NCI-H524 treated with DMSO at 0.1 percent for 48 hours (cell line): ENCODE data around the gene QSOX2.

Experiments
- DNase-seq: peaks from one replicate; lab custom pipeline; 2025; lab: John Stamatoyannopoulos, UW

QSOX2 gene, protein sequence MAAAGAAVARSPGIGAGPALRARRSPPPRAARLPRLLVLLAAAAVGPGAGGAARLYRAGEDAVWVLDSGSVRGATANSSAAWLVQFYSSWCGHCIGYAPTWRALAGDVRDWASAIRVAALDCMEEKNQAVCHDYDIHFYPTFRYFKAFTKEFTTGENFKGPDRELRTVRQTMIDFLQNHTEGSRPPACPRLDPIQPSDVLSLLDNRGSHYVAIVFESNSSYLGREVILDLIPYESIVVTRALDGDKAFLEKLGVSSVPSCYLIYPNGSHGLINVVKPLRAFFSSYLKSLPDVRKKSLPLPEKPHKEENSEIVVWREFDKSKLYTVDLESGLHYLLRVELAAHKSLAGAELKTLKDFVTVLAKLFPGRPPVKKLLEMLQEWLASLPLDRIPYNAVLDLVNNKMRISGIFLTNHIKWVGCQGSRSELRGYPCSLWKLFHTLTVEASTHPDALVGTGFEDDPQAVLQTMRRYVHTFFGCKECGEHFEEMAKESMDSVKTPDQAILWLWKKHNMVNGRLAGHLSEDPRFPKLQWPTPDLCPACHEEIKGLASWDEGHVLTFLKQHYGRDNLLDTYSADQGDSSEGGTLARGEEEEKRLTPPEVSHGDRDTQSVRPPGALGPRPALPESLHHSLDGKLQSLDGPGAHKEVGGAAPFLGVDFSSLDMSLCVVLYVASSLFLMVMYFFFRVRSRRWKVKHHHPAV

DNA sequence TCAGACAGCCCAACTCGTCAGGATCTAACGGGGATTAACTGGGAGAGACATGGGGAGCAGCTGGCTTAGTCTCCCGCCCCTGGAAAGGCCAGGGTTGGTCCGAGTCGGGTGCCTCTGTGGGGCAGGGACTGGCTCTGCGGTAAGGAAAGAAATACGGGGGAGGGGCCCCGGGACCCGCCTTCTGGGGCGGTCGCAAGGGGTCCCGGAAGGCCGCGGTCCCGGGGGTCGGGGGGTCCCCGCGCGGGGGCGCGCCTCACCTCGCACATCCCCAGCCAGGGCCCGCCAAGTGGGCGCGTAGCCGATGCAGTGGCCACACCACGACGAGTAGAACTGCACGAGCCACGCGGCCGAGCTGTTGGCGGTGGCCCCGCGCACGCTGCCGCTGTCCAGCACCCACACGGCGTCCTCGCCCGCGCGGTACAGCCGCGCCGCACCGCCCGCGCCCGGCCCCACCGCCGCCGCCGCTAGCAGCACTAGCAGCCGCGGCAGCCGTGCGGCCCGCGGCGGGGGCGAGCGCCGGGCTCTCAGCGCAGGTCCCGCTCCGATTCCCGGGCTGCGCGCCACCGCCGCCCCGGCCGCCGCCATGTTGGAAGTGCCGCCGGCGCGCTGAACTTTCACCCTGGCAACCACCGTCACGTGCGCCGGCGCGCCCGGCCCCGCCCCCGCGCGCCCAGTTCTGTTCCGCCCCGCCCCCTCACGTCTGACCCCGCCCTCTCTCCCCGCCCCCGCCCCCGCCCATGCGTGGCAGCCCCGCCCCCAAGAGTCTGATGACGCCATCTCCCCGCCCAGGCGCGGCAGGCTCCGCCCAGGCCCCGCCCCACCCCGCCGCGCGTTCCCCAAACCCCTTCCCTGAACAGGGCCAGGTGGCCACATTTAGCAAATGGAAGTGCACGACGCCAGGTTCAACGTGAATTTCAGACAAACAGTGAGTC is at the start of gene QSOX2:
TSS of gene QSOX2 (minus strand) at position 594 of the 932 bp plus-strand sequence. CDS start at position 585, 9 bp downstream.
- no peak for DNase-seq

DNA sequence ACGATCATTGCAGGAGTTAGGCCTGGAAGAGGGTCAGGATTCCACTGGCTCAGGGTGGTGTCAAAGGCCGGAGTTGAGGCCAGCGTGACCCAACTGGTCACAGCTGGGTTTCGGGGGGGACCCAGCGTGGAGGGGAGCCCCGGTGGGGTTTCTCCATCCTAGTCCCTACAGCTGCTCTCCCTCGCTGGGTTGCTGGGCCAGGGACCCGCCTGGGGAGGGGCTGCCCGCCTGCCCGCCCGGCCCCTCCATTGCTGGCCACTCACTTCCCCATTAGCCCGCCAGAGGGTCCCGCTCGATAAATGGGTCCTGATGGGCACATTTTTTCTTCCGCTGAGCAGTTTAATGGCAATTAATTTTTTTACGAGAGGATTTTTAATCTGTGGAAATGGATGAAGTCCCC is 49.4 kb upstream of the QSOX2 start:
- DNase-seq, result no peak

DNA sequence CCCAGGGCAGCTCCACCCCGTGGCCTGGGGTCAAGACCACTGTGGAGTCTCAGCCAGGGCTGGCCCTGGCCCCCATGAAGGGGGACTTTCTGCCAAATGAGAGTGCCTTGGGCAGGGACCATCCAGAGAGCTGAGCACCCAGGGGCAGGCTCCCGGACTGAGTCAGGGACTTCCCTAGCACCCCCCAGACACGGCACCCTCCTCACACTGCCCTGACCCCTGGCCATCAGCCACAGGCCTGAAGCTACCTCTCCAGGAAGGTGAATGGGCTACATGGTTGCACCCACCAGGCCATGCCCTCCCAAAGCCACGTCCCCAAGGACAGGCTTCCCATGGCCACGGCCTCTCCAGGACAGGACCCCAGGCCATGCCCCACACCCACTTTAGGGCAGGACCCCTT is 48.8 kb upstream of the QSOX2 start:
- no peak for DNase-seq

DNA sequence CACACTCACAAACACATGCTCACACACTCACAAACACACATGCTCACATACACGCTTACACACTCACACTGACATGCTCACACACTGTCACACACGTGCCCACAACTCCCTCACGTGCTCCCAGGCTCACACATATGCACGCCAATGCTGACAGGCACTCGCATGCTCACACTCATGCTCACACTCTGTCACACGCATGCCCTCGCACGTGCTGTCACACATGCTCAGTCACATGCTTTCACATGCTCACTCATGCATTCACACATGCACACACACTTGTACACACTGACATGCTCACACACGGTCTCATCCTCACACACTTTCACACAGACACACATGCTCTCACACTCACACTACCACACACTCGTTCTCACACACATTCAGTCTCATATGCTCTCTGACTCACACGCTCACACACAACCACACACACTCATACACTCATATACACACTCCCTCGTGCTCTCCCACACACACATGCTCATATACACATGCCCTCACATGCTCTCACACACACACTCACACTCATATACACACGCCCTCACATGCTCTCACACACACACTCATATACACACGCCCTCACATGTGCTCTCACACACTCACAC is 48.0 kb upstream of the QSOX2 start:
- no peak for DNase-seq

DNA sequence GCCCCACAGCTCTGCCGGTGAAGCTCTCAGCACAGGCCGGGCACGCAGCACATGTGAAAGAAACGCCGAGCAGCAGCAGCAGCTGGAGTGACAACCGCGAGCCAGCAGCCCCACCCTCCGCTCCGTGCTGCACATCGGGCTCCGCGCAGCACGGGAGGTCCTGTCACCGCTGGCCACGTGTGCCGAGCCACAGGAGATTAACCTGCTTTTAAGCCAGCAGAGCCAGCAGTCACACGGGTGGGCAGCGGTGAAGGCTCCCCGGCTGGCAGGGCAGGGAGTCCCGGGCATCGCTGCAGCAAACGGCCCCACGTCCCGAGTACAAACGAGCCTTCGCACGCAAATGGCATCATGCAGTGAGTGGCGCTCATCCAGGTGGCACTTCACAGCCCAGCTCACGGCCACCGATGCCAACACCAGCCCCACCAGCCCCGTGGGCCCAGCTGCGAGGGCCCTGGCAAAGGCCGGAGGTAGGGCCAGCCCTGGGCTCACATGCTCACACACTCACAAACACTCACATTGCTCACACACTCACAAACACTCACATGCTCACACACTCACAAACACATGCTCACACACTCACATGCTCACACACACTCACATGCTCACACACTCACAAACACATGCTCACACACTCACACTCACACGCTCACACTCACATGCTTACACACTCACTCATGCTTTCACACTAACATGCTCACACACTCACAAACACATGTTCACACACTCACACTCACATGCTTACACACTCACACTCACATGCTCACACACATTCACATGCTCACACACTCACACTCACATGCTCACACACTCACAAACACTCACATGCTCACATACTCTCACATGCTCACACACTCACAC is 47.2 kb upstream of the QSOX2 start:
- no peak for DNase-seq

GRCh38 chr9:136292026-136292538 is 46.5 kb upstream of the QSOX2 start:
- no peak for DNase-seq

DNA sequence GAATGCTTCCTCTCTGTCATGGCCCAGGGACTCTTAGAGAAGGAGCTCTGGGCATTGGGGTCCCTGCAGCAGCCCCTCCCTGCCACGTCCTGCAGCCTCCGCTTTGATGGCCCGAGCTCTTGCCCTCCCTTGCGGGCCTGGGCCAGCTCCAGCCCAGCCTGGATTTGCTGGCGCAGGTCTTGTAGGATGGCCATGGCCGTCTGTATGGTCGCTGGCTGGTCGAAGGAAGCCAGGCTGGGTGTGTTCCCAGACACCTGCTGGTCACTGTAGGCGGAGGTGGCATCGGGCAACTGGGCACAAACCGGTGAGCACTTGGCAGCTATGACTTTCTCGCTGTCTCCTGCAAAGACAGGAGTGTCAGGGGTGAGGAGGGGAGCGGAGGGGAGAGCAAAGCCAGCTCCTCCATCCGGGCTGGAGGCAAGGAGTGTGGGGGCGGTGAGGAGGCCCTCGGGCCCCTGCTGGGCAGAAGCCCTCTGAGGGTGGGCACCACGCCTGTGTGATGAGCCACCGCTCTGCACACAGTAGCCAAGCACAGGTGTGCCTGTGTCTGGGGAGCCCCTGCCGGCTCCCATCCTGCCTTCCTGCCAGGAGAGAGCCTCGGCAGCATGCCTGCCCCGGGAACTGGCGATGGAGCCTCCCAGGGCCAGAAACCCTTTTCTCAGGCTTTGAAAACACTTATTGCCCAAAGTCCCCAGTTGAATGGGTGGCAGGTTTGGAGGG is 45.9 kb upstream of the QSOX2 start:
- no peak for DNase-seq

DNA sequence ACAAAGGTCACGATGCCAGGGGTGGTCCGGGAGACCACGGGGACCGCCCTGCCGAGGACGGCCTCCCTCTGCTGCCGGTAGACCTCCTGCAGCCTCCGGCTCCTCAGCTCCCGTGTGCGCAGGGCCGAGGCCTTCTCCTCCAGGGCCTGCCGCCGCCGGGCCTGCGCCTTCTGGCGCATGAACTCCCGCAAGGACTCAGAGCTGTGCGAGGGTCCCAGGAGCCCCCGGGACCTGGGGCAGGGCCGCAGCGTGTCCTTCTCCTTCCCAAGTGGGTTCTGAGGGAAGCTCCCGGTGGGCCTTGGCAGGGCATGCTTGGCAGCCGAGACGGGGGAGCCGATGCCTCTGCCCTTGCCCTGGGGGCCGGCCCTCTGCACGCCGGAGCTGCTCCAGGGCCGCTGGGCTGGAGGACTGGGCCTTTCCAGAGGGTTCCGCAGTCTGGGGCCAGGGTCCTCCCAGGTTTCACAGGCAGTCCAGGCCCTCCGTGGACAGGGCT is 44.9 kb upstream of the QSOX2 start:
- DNase-seq, result no peak

- DNase-seq, result no peak
These were observed 44.3 kb upstream of the QSOX2 start for GRCh38 chr9:136289651-136290507.

GRCh38 chr9:136287960-136288753 is 42.5 kb upstream of the QSOX2 start:
- DNase-seq, result no peak

DNA sequence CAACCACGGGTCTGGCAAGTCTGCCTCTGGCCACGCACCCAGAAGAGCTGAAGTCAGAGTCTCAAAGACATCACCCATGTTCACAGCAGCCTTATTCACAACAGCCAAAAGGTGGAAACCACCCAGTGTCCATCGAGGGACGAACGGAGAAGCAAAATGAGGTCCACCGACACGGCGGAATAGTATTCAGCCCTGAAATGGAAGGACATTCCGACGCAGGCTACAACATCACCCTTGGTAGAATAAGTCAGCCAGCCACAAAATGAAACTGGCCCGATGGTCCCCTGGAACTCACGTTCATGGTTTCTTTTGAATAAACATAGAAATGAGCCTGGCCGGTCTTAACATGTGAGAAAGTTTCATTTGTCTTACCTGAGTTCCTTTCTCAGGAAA is 41.4 kb upstream of the QSOX2 start:
- no peak for DNase-seq

- DNase-seq, result no peak
These were observed 40.9 kb upstream of the QSOX2 start for GRCh38 chr9:136286359-136286986.

- DNase-seq, result no peak
These were observed 40.1 kb upstream of the QSOX2 start for GRCh38 chr9:136285501-136286358.

- DNase-seq, result no peak
These were observed 39.3 kb upstream of the QSOX2 start for GRCh38 chr9:136284951-136285350.

GRCh38 chr9:136284311-136284710 is 38.7 kb upstream of the QSOX2 start:
- DNase-seq, result no peak
